Measurements from ENCODE around the gene FAM133A.

FAM133A gene

DNA sequence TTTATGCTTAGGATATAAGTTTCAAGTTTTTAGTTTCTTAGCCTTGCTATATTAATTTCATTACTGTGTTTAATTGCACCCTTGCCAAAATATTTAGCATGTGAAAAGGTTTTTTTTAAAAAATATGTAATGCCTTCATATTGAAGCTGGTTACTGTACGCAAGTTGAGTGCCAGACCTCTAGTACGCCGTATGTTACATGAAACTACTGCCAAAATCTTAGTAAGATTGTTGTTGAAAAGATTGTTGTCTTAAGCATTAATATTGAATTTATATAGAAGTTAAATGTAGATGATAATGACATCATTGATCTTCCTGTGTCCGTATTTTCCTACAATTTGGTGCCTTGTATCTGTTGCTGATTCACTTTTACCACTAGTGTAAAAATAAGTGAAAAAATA lies 37.1 kb downstream of the FAM133A start:
- TF ChIP-seq, protein P1, sequence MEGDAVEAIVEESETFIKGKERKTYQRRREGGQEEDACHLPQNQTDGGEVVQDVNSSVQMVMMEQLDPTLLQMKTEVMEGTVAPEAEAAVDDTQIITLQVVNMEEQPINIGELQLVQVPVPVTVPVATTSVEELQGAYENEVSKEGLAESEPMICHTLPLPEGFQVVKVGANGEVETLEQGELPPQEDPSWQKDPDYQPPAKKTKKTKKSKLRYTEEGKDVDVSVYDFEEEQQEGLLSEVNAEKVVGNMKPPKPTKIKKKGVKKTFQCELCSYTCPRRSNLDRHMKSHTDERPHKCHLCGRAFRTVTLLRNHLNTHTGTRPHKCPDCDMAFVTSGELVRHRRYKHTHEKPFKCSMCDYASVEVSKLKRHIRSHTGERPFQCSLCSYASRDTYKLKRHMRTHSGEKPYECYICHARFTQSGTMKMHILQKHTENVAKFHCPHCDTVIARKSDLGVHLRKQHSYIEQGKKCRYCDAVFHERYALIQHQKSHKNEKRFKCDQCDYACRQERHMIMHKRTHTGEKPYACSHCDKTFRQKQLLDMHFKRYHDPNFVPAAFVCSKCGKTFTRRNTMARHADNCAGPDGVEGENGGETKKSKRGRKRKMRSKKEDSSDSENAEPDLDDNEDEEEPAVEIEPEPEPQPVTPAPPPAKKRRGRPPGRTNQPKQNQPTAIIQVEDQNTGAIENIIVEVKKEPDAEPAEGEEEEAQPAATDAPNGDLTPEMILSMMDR (conservative IDR thresholded peaks at IDR 0.05) = no peak

DNA sequence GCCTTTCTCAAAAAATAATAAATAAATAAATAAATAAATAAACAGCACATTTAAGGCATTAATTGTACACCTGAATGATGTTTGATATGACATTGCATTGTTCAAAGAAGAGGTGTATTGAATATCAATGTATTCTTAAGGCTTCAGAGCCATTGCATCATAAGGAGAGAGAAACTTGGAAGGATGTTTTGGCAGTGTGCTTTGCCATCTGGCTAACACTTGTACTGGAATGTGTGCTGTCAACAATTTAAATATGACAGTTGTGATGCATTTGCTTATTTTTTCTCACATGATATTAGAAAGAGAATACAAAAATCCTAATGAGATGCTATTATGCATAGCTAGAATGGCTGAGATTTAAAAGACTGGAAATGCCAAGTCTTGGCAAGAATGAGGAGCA lies 67.8 kb downstream of the FAM133A start:
- H3K27ac ChIP-seq = no peak overlapping the region
- TF ChIP-seq, protein P1 (conservative IDR thresholded peaks at IDR 0.05) = no peak

More for the DNA sequence above, 37.1 kb downstream of the FAM133A start:
- H3K27ac ChIP-seq = no peak overlapping the region

DNA sequence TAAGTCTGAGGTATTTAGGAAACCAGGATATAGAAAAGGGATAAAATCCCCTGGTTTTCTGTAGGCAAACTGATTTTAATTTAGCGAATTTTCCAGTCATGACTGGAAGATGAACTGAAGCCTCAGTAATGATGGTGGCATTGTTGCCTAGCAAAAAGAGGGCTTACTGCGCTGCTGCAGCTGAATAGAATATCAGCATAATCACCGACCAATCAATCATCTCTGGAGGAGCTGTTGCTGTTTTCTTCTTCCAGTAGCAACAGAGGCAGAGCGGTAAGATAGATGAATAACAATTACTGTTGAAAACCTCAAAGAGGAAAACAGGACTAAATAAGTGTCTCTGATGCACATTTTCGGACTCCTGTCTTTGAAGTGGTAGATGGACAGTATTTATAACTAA lies 86.2 kb downstream of the FAM133A start:
- TF ChIP-seq, protein P1 (conservative IDR thresholded peaks at IDR 0.05) = no peak
- no peak overlapping the region for H3K27ac ChIP-seq
